Liver (tissue), 9 donors: ENCODE results near the gene GFPT2. TPM values are rescaled to one million over a fixed set of nuclear protein-coding genes. Genes with fewer than 3 reads are reported as not detected.

Source experiments
- DNase-seq: peaks from one replicate; pipeline ENCODE4 v3.0.0-alpha.2; 2017; ENCODE audit warnings: low spot score
- H3K27ac ChIP-seq, 2 donors: one replicate each; pipeline ENCODE4 v1.7.0; 2013; ENCODE audit warnings: inconsistent platforms in 2 of 2, low read length in 2 of 2, control low read depth in 1 of 2, low read depth in 1 of 2, mild to moderate bottlenecking in 1 of 2
- H3K27me3 ChIP-seq, 4 donors: one replicate each; pipeline versions ENCODE4 v1.6.1 to v1.7.0; 2013; ENCODE audit warnings: low read length in 3 of 4, inconsistent platforms in 1 of 4, mild to moderate bottlenecking in 1 of 4, moderate library complexity in 1 of 4; ENCODE audit not compliant: control insufficient read depth in 4 of 4, insufficient read depth in 4 of 4
- H3K36me3 ChIP-seq, 4 donors: one replicate each; pipeline versions ENCODE4 v1.6.1 to v1.7.0; 2013; ENCODE audit warnings: low read length in 3 of 4, mild to moderate bottlenecking in 3 of 4, low read depth in 1 of 4, moderate library complexity in 1 of 4; ENCODE audit not compliant: control insufficient read depth in 4 of 4, insufficient read depth in 3 of 4
- H3K4me1 ChIP-seq, 4 donors: one replicate each; pipeline versions ENCODE4 v1.6.1 to v1.7.0; 2013; ENCODE audit warnings: low read length in 3 of 4, mild to moderate bottlenecking in 3 of 4, moderate library complexity in 1 of 4; ENCODE audit not compliant: control insufficient read depth in 4 of 4, insufficient read depth in 4 of 4
- H3K4me3 ChIP-seq, 3 donors: one replicate each; pipeline versions ENCODE4 v1.6.1 to v1.7.0; 2013; ENCODE audit warnings: low read length in 3 of 3, control low read depth in 1 of 3, low read depth in 1 of 3, mild to moderate bottlenecking in 1 of 3
- H3K9ac ChIP-seq, 2 donors: one replicate each; pipeline ENCODE4 v1.7.0; 2013; ENCODE audit warnings: low read length in 2 of 2, mild to moderate bottlenecking in 2 of 2, moderate library complexity in 2 of 2, control low read depth in 1 of 2, low read depth in 1 of 2
- H3K9me3 ChIP-seq, 4 donors: one replicate each; pipeline versions ENCODE4 v1.6.1 to v1.7.0; 2013; ENCODE audit warnings: low read length in 3 of 4; ENCODE audit not compliant: control insufficient read depth in 4 of 4
- CTCF ChIP-seq: fragments of 150-350 bp; IDR thresholded peaks from 2 replicates; pipeline ENCODE4 v1.5.1; 2017; ENCODE audit warnings: improper control_type of control experiment, low read depth, low read length; ENCODE audit not compliant: missing input control
- FOXA1 ChIP-seq: IDR thresholded peaks from 2 replicates; pipeline ENCODE4 v1.6.1; 2016; ENCODE audit warnings: antibody characterized with exemption
- FOXA2 ChIP-seq: IDR thresholded peaks from 2 replicates; pipeline ENCODE4 v1.6.1; 2016; ENCODE audit warnings: antibody characterized with exemption
- GABPA ChIP-seq, 2 donors: IDR thresholded peaks in 1 of 2; conservative IDR thresholded peaks in 1 of 2; 2 replicates each; pipeline ENCODE4 v1.6.1; 2016; ENCODE audit warnings: antibody characterized with exemption in 2 of 2, mild to moderate bottlenecking in 1 of 2, moderate library complexity in 1 of 2
- HNF4A ChIP-seq, 2 donors: conservative IDR thresholded peaks; 2 replicates each; pipeline ENCODE4 v1.6.1; 2016; ENCODE audit warnings: antibody characterized with exemption in 2 of 2, mild to moderate bottlenecking in 2 of 2
- HNF4G ChIP-seq: IDR thresholded peaks from 2 replicates; pipeline ENCODE4 v1.6.1; 2016; ENCODE audit warnings: antibody characterized with exemption
- JUND ChIP-seq, 2 donors: IDR thresholded peaks; 2 replicates each; pipeline ENCODE4 v1.6.1; 2016; ENCODE audit warnings: antibody characterized with exemption in 2 of 2
- NR2F2 ChIP-seq: IDR thresholded peaks from 2 replicates; pipeline ENCODE4 v1.6.1; 2016; ENCODE audit warnings: antibody characterized with exemption
- RAD21 ChIP-seq, 2 donors: IDR thresholded peaks; 2 replicates each; pipeline ENCODE4 v1.6.1; 2016; ENCODE audit warnings: antibody characterized with exemption in 2 of 2, mild to moderate bottlenecking in 2 of 2
- REST ChIP-seq: IDR thresholded peaks from 2 replicates; pipeline ENCODE4 v1.6.1; 2016; ENCODE audit warnings: antibody characterized with exemption, mild to moderate bottlenecking
- SP1 ChIP-seq: IDR thresholded peaks from 2 replicates; pipeline ENCODE4 v1.6.1; 2018; ENCODE audit warnings: antibody characterized with exemption, mild to moderate bottlenecking
- TAF1 ChIP-seq: conservative IDR thresholded peaks from 2 replicates; pipeline ENCODE4 v1.6.1; 2016; ENCODE audit warnings: antibody characterized with exemption, mild to moderate bottlenecking
- WGBS: extraction: QIAGEN DNeasy Blood & Tissue Kit; methylation state at CpG from one replicate; pipeline ENCODE4 v1.1.7; 2013; 5-methylcytosine and 5-hydroxymethylcytosine counted together
- polyA plus RNA-seq, 2 donors: library from polyadenylated mRNA; stranded (reverse) in 1 of 2; unstranded in 1 of 2; fragments of 200-250 nt in 1 of 2; fragments of >200 nt in 1 of 2; fragmentation: Nextera tagmentation in 1 of 2; extraction: Ambion mirVana in 1 of 2; gene quantifications; one replicate each; pipeline versions ENCODE4 v1.2.1 to v1.2.3, GENCODE V29; 2013 to 2015
- total RNA-seq, 2 donors: library from RNA; depleted of rRNA; stranded (reverse); fragments of >200 nt; gene quantifications; one replicate each; pipeline ENCODE4 v1.2.3, GENCODE V29; 2014
- donor health status: healthy.
- donor health status: healthy.
- donor health status: healthy.
- donor health status: healthy.
- donor health status: healthy.

The GFPT2 gene
- total and polyA plus RNA-seq, 4 donors: 0.32 to 1.8 (median 0.54) TPM

GRCh38 chr5:180360078-180360957, 7.2 kb upstream of the GFPT2 start:
- H3K36me3 ChIP-seq: no peaks in the 10 kb centered on the region
- DNase-seq: no peak
- no peak for TF ChIP-seq RAD21 (IDR thresholded peaks at IDR 0.05)
- no peak for TF ChIP-seq CTCF
- TF ChIP-seq HNF4G: no peak
- TF ChIP-seq FOXA1: no peak
- TF ChIP-seq NR2F2: no peak
- no peak for TF ChIP-seq TAF1
- no peak for TF ChIP-seq HNF4A (conservative IDR thresholded peaks at IDR 0.05)
- H3K9ac ChIP-seq: no peak overlapping the region
- 94% methylated on average over 24 of the region's 24 CpGs for WGBS
- no peaks in the 10 kb centered on the region for H3K4me1 ChIP-seq
- peaks cover 0 to 5% (median 2%) of the 10 kb centered on the region in 4 donors for H3K9me3 ChIP-seq
- no peak overlapping the region for H3K4me3 ChIP-seq
- no peak overlapping the region for H3K27ac ChIP-seq
- no peaks in the 10 kb centered on the region for H3K27me3 ChIP-seq

- WGBS: 90% methylated on average over 6 of the region's 6 CpGs
- peaks cover 0 to 5% (median 2%) of the 10 kb centered on the region in 4 donors for H3K9me3 ChIP-seq
- peaks cover 0 to 2% (median 1%) of the 10 kb centered on the region in 4 donors for H3K4me1 ChIP-seq
These were observed 5.6 kb upstream of the GFPT2 start for GRCh38 chr5:180358694-180359093.

More at GRCh38 chr5:180358694-180359093, 5.6 kb upstream of the GFPT2 start:
- Histone ChIP-seq H3K9ac (no peak overlapping the region), H3K27ac (no peak overlapping the region), H3K4me3 (no peak overlapping the region), H3K36me3 (no peaks in the 10 kb centered on the region), H3K27me3 (peaks cover 0 to 9% (median under 1%) of the 10 kb centered on the region in 4 donors)
- DNase-seq: no peak
- TF ChIP-seq REST (no peak), JUND (IDR thresholded peaks at IDR 0.05) (no peak), FOXA1 (no peak), HNF4G (no peak), HNF4A (conservative IDR thresholded peaks at IDR 0.05) (no peak), SP1 (no peak), GABPA (IDR thresholded peaks at IDR 0.05 in 1 of 2, conservative IDR thresholded peaks at IDR 0.05 in 1 of 2) (no peak), FOXA2 (no peak)
